IMR-90 (cell line): ENCODE measurements around the gene NBEA.

Source experiments
- BHLHE40 ChIP-seq: fragments of 150-350 bp; IDR thresholded peaks from 2 replicates; pipeline ENCODE4 v1.6.1; 2016; ENCODE audit warnings: mild to moderate bottlenecking, low read depth, low read length
- CEBPB ChIP-seq: IDR thresholded peaks from 2 replicates; pipeline ENCODE4 v1.6.1; 2012; ENCODE audit warnings: low read depth, low read length, improper control_type of control experiment
- CTCF ChIP-seq: conservative IDR thresholded peaks from 2 replicates; pipeline ENCODE4 v1.5.1; 2012; ENCODE audit warnings: mild to moderate bottlenecking, low read depth, low read length, improper control_type of control experiment
- MAZ ChIP-seq: IDR thresholded peaks from 2 replicates; pipeline ENCODE4 v1.6.1; 2012; ENCODE audit warnings: low read depth, mild to moderate bottlenecking, low read length, improper control_type of control experiment, moderate library complexity, borderline replicate concordance
- MXI1 ChIP-seq: IDR thresholded peaks from 2 replicates; pipeline ENCODE4 v1.6.1; 2012; ENCODE audit warnings: low read depth, mild to moderate bottlenecking, low read length, moderate library complexity, borderline replicate concordance
- POLR2A ChIP-seq: IDR thresholded peaks from 2 replicates; pipeline ENCODE4 v1.6.1; 2012; ENCODE audit warnings: mild to moderate bottlenecking, low read depth, low read length
- RAD21 ChIP-seq: IDR thresholded peaks from 2 replicates; pipeline ENCODE4 v1.6.1; 2012; ENCODE audit warnings: low read length, improper control_type of control experiment
- RCOR1 ChIP-seq: IDR thresholded peaks from 2 replicates; pipeline ENCODE4 v1.6.1; 2012; ENCODE audit warnings: mild to moderate bottlenecking, low read length, improper control_type of control experiment; ENCODE audit not compliant: insufficient replicate concordance
- RFX5 ChIP-seq: IDR thresholded peaks from 2 replicates; pipeline ENCODE4 v1.8.0; 2012; ENCODE audit warnings: low read depth, mild to moderate bottlenecking, low read length, moderate library complexity
- TF ChIP-seq, protein P1 (sequence below): fragments of 150-350 bp; IDR thresholded peaks from 2 replicates; pipeline ENCODE4 v1.6.1; 2017; ENCODE audit warnings: mild to moderate bottlenecking, antibody characterized with exemption, low read length, low read depth

GRCh38 chr13:35208587-35208986 lies 266.5 kb downstream of the NBEA start:
- TF ChIP-seq CTCF = no peak
- no peak for TF ChIP-seq POLR2A
- TF ChIP-seq BHLHE40 = no peak
- no peak for TF ChIP-seq MXI1
- TF ChIP-seq RCOR1 = no peak
- TF ChIP-seq MAZ = no peak
- TF ChIP-seq RAD21 = no peak
- no peak for TF ChIP-seq CEBPB
- no peak for TF ChIP-seq RFX5
- TF ChIP-seq, protein P1, sequence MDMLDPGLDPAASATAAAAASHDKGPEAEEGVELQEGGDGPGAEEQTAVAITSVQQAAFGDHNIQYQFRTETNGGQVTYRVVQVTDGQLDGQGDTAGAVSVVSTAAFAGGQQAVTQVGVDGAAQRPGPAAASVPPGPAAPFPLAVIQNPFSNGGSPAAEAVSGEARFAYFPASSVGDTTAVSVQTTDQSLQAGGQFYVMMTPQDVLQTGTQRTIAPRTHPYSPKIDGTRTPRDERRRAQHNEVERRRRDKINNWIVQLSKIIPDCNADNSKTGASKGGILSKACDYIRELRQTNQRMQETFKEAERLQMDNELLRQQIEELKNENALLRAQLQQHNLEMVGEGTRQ = no peak
